NCI-H748 (cell line): ENCODE data around the gene CALHM5.

Source experiments
- DNase-seq: peaks from one replicate; lab custom pipeline; 2025; ENCODE audit not compliant: unreplicated experiment; lab: John Stamatoyannopoulos, UW

CALHM5 gene

GRCh38 chr6:116507324-116507723 is 4.1 kb upstream of the CALHM5 start:
- no peak for DNase-seq

DNA sequence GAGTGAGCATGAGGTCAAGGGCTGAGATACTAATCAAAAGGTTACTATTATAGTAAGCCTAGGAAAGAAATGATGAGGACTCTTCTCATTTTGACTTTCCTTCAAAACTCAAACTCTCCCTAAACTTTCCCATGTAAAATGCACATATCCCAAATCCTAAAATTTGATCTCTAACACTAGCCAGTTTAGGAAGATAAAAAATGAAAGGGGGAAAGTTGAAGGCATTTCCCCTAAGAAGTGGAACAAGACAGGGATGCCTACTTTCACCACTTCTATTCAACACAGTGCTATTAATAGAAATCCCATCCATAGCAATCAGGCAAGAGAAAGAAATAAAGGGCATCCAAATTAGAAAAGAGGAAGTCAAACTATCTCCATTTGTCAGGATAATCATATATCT is 2.9 kb upstream of the CALHM5 start:
- DNase-seq = no peak

DNA sequence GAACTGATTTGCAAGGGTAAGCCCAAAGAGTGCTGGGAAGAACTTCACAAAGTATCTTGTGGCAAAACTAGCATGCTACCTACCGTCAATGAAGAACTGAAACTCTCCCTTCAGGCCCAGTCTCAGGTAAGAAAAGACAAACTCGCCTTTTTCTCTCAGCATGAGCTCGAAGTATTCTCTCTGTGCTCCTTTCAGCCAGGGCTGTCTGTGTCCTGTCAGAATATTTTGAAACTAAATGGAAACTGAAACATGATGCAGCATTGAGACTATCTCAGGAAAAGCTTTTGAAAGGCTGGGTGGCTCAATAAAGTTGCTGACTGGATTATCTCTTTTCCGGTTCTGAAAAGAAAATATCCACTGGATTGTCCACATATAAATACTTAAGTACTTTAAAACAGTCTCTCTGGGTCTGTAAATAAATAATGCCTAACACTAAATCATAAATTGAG is 696 bp downstream of the CALHM5 start:
- no peak for DNase-seq

- DNase-seq = no peak
Measured at GRCh38 chr6:116512734-116513133, 1.3 kb downstream of the CALHM5 start.

DNA sequence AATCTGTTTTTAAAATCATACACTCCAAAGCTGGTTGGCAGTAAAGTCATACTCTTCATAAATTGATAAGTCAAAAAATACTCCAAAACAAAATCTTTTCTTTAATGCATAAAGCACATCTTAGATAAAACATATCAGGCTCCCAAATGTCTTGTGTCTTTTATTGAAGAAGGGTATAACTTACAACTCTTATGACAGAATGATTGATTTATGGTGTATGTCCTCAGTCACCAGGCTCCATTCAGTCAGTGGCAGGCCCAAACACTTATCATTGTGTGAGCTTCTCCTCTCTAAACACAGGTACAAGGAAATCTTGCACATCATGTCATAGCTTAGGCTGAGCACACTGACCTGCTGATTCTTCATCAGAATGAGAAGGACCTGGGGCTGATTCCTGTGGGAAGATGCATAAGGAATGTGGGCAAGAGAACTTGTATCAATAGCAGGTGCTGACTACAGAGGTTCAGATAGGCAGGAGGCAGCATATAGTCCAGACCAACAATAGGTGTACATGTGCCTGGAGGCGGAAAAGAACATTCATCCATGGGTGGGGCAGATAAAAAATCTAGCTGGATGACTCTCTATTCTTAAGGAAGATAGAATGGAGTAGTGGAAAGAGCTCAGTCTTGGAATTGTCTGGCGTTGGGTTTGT is 1.9 kb downstream of the CALHM5 start:
- no peak for DNase-seq

GRCh38 chr6:116514111-116514510 is 2.7 kb downstream of the CALHM5 start:
- no peak for DNase-seq

GRCh38 chr6:116515141-116515540 is 3.7 kb downstream of the CALHM5 start:
- DNase-seq = no peak

- no peak for DNase-seq
Measured at GRCh38 chr6:116518621-116519368, 7.4 kb downstream of the CALHM5 start.

DNA sequence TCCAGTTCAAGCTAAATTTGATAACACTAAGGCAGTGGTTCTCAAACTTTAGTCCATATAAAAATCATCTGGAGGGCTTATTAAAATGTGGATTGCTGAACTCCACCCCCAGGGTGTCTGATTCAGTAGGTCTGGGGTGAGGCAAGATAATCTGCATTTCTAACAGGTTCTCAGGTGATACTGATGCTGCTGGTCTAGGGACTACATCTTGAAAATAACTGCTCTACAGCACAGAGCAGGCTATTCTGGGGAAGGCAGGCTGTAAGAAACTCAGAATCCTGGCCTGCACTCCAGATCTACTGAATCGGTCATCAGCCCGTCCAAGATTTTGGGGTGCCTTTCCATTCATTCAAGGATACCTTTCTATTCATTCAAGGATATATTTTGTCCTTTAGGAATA is 11.5 kb downstream of the CALHM5 start:
- no peak for DNase-seq

DNA sequence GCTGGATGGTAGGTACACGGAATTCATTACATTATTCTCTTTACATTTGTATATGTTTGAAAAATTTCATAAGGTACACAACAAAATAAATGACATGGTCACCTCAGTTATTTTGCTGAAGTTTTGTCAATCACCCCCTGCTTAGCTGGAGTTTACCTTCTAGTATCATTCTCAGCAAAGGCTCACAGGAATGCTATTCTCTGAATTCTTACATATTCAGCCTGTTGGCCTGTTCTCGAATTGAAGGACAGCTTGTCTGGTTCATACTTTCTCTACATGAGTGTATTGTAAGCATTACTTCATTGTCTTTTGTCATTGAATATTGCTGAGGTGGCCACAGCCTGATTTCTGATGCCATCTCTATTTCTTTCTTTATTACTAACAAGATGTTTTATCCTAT is 12.8 kb downstream of the CALHM5 start:
- DNase-seq = no peak

DNA sequence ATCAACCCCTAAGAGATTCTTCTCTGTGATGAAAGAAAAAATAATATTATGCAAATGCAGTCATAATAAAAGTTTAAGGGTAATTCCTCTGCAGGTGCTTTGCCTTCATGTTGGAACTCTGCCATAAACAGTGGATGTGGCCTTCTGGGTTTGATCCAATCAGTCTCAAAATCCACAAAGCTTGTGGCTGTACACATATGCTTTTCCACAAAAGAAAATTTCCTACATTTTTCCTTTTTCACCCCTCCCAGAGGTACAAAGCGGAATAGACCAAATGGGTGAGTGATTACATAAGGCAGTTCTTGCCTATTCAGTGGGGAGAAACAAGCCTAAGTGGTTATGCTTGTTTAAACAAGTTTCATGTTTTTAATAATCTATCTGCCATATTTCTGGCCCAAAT is 16.7 kb downstream of the CALHM5 start:
- no peak for DNase-seq

DNA sequence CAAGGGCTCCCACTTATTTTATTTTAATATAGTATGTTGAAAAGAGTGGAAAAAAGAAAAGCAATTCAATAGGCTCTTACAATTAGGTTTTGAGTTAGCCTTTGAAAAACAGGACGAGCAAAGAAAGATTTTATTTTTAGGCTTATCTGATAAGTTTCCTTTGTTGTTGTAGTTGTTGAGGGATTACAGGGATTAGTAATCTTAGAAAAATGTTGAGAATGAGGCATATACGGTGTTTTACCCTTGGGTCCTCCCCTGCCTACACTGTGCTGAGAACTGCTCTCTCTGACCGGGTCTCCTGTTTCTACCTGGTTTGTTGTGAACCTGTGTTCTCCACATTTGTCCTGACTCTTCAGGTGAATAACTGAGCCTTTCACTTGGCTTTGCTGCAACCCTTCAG is 17.3 kb downstream of the CALHM5 start:
- no peak for DNase-seq

DNA sequence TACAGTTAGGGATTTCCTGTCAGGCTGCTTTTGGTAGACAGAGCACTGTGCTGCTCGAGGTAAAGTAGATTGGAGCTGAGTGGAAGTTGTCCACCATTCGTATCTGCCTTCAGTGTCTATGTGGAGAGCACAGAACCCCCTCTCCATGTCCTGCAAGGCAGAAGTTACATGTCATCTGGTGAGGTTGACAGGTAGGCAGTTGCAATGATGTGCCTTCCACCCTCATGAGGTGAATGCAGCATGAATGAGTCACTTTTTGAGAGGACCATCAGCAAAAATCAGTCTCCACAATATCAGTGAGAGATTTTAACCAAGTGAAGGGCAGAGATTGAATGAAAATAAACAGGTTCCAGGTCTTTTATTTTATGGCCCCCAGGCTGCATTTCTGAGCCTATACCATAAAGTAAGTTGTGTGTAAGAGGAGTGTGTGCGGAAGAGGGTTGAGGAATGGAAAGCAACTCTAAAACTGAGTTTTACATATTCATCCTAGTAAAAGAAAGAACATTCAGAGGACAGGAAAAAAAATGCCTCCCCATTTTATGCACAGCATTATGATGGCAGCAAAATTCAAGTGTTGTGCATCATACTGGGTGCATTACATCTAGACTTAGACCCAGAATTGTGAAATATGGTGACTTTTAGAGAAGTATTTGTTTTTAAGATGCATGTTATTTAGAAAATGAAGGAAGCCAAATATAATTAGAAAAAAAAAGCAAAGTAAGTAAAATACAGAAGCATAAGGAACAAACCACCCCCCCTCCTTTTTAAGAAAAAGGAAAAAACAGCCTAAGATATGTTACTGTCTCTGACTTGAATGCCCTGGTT is 18.2 kb downstream of the CALHM5 start:
- DNase-seq = no peak

DNA sequence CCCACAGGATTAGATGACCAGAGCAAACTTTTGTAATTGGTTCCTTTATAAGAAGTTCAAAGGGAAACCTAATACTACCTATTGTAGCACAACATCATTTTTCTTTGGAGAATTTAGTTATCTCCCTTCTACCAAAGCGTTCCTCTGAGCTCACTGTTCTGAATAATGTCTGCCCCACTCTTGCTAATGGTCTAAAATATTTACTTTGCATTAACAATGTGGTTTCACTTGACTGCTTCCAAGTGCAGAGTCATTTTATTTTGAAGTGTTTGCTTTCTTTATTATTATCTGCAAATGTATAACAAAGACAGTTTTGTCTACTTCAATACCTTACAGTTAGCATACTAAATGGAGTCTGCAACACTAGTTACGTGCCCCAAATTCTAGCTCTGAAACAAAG is 19.0 kb downstream of the CALHM5 start:
- DNase-seq = peak; percentile 96

DNA sequence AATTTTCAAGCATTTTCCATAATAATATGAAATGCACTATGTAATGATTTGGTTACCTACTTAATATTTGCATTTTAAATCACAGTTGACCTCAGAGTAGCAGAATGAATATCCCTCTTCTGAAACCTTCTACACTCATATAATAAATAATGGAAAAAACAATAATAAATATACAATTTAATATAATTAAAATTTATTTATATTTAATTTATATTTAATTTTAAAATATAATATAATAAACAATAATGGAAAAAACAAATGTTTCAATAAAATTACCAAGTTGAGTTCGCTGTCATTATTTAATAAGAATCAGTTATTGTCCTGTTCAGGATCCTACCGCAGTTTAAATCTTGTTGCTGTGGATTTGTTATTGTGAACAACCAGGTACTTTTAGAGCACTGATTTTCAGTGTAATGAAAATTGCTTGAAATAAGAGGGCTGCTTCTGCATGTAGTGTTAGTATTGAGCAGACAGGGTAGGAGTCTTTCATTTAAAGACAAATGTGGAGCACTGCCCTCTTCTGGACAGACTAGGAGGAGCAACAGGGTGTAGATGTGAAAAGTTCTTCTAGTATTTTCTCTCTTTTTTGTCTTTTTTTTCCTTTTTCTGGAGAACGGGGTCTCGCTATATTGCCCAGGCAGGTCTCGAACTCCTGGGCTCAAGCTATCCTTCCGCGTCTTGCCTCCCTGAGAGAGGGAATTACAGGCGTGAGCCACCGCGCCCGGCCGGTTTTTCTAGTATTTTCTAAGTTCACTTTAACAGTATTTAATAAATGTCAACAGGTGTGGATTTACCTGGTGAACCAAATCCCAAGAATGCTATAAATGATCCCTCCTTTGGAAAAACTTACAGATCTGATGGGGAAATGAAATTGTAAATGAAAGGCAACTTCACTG is 20.5 kb downstream of the CALHM5 start:
- peak; percentile 70 for DNase-seq

- peak; percentile 35 for DNase-seq
Measured at GRCh38 chr6:116533233-116533957, 22.0 kb downstream of the CALHM5 start.

DNA sequence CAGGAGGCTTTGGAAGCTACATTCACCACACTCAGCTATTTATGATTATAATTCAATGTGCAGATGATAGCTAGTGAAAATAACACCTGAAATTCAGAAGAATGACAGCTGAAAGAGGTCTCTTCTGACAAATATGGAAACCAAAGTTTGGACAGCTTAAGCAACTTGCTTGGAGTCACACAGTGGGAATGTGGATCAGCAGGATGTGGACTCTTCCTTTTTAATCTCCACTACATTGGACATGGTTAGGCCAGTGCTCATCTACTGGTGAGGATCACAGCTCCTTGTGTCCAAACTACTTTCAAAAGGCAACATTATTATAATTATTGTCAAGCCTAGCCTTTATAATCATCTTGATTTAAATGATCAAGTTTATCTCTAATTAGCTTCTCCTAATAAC is 23.7 kb downstream of the CALHM5 start:
- no peak for DNase-seq

DNA sequence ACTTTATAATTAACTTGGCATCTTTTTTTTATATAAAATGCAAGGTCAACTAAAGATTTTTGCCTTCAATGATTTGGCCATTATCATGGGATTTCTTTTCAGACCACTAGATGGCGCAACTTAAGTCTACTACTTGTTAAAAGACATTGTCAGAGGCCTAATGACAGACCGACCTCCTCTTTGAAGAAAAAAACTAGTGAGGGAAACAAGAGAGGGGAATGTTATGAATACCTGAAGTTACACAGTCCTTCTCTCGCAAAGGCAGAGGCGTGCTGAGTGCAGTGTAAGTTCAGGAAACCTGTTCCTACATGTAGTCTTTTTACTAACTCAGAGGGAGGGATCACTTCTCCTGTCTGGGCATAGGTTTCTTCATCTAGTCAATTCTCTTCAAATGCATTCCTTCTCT is 24.8 kb downstream of the CALHM5 start:
- DNase-seq = peak; percentile 70

DNA sequence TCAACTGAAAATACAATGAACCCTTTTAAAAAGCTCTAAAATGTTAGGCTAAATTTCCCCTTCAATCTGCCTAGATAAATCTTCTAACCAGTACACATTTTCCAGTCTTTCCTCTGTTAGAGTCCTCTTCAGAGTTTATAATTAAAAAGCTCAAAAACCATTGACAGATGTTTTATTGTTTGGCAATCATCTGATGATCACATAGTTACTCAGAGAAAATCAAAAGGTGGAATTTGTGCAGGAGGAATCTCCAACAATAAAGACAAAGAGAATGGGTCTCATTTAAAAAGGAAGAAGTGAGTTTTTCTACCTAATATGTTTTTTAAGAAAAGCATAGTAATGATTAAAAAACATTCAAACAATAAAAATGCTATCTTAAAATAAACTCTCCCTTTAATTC is 31.0 kb downstream of the CALHM5 start:
- DNase-seq = no peak

GRCh38 chr6:116543149-116543548 is 31.7 kb downstream of the CALHM5 start:
- no peak for DNase-seq
